ENCODE measurements around the gene GNAI2.

GRCh38 chr3:50251220-50251619 lies 15.2 kb downstream of the GNAI2 start:
- TF ChIP-seq CTCF (conservative IDR thresholded peaks at IDR 0.05), result no peak
- no peak for TF ChIP-seq EZH2 (IDR thresholded peaks at IDR 0.05; ENCODE audit: low read depth)

Data from PC-9 (cell line).